HepG2 (cell line): ENCODE results near the gene FBLIM1. TPM values are rescaled to one million over a fixed set of nuclear protein-coding genes. Genes with fewer than 3 reads are reported as not detected.
A peak's percentile ranks its signal among the peaks of the same experiment; 100 is the strongest.

ENCODE experiments used
- AKAP8 ChIP-seq: sonication (generic); formaldehyde crosslinking; IDR thresholded peaks from 2 replicates; pipeline ENCODE4 v1.5.1; 2020; ENCODE audit warnings: mild to moderate bottlenecking, missing genetic modification reagents
- ARHGAP35 ChIP-seq: sonication (generic); formaldehyde crosslinking; IDR thresholded peaks from 2 replicates; pipeline ENCODE4 v1.9.0; 2022; ENCODE audit warnings: mild to moderate bottlenecking, inconsistent platforms, moderate library complexity, missing genetic modification reagents, borderline replicate concordance
- ETV6 ChIP-seq: sonication (generic); formaldehyde crosslinking; conservative IDR thresholded peaks from 2 replicates; pipeline ENCODE4 v1.4.0; 2020; ENCODE audit warnings: missing genetic modification reagents
- FOXA1 ChIP-seq, 2 experiments: fragments of 450-650 bp in 1 of 2; sonication (generic) in 1 of 2; formaldehyde crosslinking in 1 of 2; IDR thresholded peaks; 2 replicates each; pipeline versions ENCODE4 v1.4.0 to v1.6.1; 2016 to 2020; ENCODE audit warnings: missing genetic modification reagents in 1 of 2
- GZF1 ChIP-seq: sonication (generic); formaldehyde crosslinking; IDR thresholded peaks from 2 replicates; pipeline ENCODE4 v1.5.1; 2020; ENCODE audit warnings: mild to moderate bottlenecking, missing genetic modification reagents
- KDM2A ChIP-seq: sonication (generic); formaldehyde crosslinking; IDR thresholded peaks from 2 replicates; pipeline ENCODE4 v1.4.0; 2020; ENCODE audit warnings: low read depth, missing genetic modification reagents, borderline replicate concordance
- KLF11 ChIP-seq: IDR thresholded peaks from 2 replicates; pipeline ENCODE4 v1.6.1; 2016; ENCODE audit warnings: missing compliant biosample characterization
- MYC ChIP-seq: sonication (generic); formaldehyde crosslinking; IDR thresholded peaks from 2 replicates; pipeline ENCODE4 v1.9.0; 2021; ENCODE audit warnings: missing genetic modification reagents, borderline replicate concordance
- SALL1 ChIP-seq: sonication (generic); formaldehyde crosslinking; IDR thresholded peaks from 2 replicates; pipeline ENCODE4 v1.8.0; 2022; ENCODE audit warnings: mild to moderate bottlenecking, missing genetic modification reagents
- SP2 ChIP-seq: sonication (generic); formaldehyde crosslinking; IDR thresholded peaks from 2 replicates; pipeline ENCODE4 v1.5.1; 2020; ENCODE audit warnings: mild to moderate bottlenecking, missing genetic modification reagents
- ZBTB10 ChIP-seq: sonication (generic); formaldehyde crosslinking; IDR thresholded peaks from 2 replicates; pipeline ENCODE4 v1.4.0; 2020; ENCODE audit warnings: missing genetic modification reagents, borderline replicate concordance
- ZNF224 ChIP-seq: sonication (generic); formaldehyde crosslinking; IDR thresholded peaks from 2 replicates; pipeline ENCODE4 v1.5.0; 2020; ENCODE audit warnings: mild to moderate bottlenecking, missing genetic modification reagents
- ZNF569 ChIP-seq: sonication (generic); formaldehyde crosslinking; IDR thresholded peaks from 2 replicates; pipeline ENCODE4 v1.5.0; 2020; ENCODE audit warnings: mild to moderate bottlenecking, missing genetic modification reagents, moderate library complexity, borderline replicate concordance
- ZSCAN22 ChIP-seq: sonication (generic); formaldehyde crosslinking; IDR thresholded peaks from 2 replicates; pipeline ENCODE4 v1.4.0; 2020; ENCODE audit warnings: mild to moderate bottlenecking, missing genetic modification reagents
- polyA plus RNA-seq, 8 experiments: library from polyadenylated mRNA; depleted of rRNA in 3 of 8; stranded (reverse) in 7 of 8; unstranded in 1 of 8; fragments of >200 nt; fragmentation: Illumina TruSeq in 4 of 8; extraction: Trizol in 4 of 8; gene quantifications; 2 replicates each; pipeline versions ENCODE4 v1.2.1 to v1.2.3, GENCODE V29; 2011 to 2016; ENCODE audit warnings: low read depth in 4 of 8, missing spikeins in 1 of 8, mixed read lengths in 1 of 8; ENCODE audit not compliant: insufficient read depth in 1 of 8
- total RNA-seq, 5 experiments: library from RNA; depleted of rRNA; stranded (reverse); fragments of >200 nt; fragmentation: Illumina TruSeq; extraction: Trizol; gene quantifications; 2 replicates each; pipeline ENCODE4 v1.2.3, GENCODE V29; 2016; ENCODE audit warnings: low read depth in 1 of 5
- TF ChIP-seq, protein P1 (sequence below): sonication (generic); formaldehyde crosslinking; IDR thresholded peaks from 2 replicates; pipeline ENCODE4 v1.8.0; 2022; ENCODE audit warnings: mild to moderate bottlenecking, missing genetic modification reagents, borderline replicate concordance
- TF ChIP-seq, protein P2 (sequence below): sonication (generic); formaldehyde crosslinking; IDR thresholded peaks from 2 replicates; pipeline ENCODE4 v1.4.0; 2020; ENCODE audit warnings: mild to moderate bottlenecking, missing genetic modification reagents
- TF ChIP-seq, protein P3 (sequence below): sonication (generic); formaldehyde crosslinking; IDR thresholded peaks from 2 replicates; pipeline ENCODE4 v1.4.0; 2020; ENCODE audit warnings: low read depth, mild to moderate bottlenecking, missing genetic modification reagents

Gene FBLIM1
- total and polyA plus RNA-seq, 2 of the 13 experiments (the other 11 are each of a cell fraction or from before 2014, with no cell fraction given): 10.6 to 23.0 TPM

GRCh38 chr1:15758953-15759661 lies 512 bp downstream of the FBLIM1 start (continued):
- TF ChIP-seq, protein P1, sequence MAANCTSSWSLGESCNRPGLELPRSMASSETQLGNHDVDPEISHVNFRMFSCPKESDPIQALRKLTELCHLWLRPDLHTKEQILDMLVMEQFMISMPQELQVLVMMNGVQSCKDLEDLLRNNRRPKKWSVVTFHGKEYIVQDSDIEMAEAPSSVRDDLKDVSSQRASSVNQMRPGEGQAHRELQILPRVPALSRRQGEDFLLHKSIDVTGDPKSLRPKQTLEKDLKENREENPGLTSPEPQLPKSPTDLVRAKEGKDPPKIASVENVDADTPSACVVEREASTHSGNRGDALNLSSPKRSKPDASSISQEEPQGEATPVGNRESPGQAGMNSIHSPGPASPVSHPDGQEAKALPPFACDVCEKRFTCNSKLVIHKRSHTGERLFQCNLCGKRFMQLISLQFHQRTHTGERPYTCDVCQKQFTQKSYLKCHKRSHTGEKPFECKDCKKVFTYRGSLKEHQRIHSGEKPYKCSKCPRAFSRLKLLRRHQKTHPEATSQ: no peak
- TF ChIP-seq, protein P2, sequence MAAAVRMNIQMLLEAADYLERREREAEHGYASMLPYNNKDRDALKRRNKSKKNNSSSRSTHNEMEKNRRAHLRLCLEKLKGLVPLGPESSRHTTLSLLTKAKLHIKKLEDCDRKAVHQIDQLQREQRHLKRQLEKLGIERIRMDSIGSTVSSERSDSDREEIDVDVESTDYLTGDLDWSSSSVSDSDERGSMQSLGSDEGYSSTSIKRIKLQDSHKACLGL (CRISPR knock-in tag): peak; percentile 83
- TF ChIP-seq ARHGAP35 (CRISPR knock-in tag) (no peak), SP2 (CRISPR knock-in tag) (no peak), ETV6 (CRISPR knock-in tag) (no peak), FOXA1 (IDR thresholded peaks at IDR 0.05) (no peak), FOXA1 (CRISPR knock-in tag; IDR thresholded peaks at IDR 0.05) (no peak), ZSCAN22 (CRISPR knock-in tag) (no peak), KDM2A (0 out of 2 replicates have a peak, but pooled peaks have one; percentile 42), MYC (CRISPR knock-in tag) (peak; percentile 38; the same call in 1 of the 2 replicates), ZNF224 (no peak), ZNF569 (CRISPR knock-in tag) (no peak), SALL1 (CRISPR knock-in tag) (0 out of 2 replicates have a peak, but pooled peaks have one; percentile 16), KLF11 (CRISPR knock-in tag) (no peak), AKAP8 (no peak), GZF1 (CRISPR knock-in tag) (no peak), ZBTB10 (CRISPR knock-in tag) (no peak)
- TF ChIP-seq, protein P3, sequence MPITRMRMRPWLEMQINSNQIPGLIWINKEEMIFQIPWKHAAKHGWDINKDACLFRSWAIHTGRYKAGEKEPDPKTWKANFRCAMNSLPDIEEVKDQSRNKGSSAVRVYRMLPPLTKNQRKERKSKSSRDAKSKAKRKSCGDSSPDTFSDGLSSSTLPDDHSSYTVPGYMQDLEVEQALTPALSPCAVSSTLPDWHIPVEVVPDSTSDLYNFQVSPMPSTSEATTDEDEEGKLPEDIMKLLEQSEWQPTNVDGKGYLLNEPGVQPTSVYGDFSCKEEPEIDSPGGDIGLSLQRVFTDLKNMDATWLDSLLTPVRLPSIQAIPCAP (CRISPR knock-in tag): no peak
